Neural cell (in vitro differentiated cells): ENCODE measurements around the gene NMT1. TPM values are rescaled to one million over a fixed set of nuclear protein-coding genes. Genes with fewer than 3 reads are reported as not detected.

Experiments used
- H2AFZ ChIP-seq: fragments of 200-600, 300-800 bp; sonication (generic), shearing (Covaris generic); 2 replicates; pipeline ENCODE4 v1.6.0; 2014; ENCODE audit warnings: low read depth, mild to moderate bottlenecking, antibody characterized with exemption, low read length, moderate library complexity
- H3F3A ChIP-seq: fragments of 200-600 bp; shearing (Covaris generic); 2 replicates; pipeline ENCODE4 v1.6.1; 2016; ENCODE audit warnings: mild to moderate bottlenecking, moderate library complexity, mixed read lengths, antibody characterized with exemption, low read length; ENCODE audit not compliant: insufficient read depth, poor library complexity, severe bottlenecking
- H3K27ac ChIP-seq: fragments of 200-600, 300-800 bp; sonication (generic), shearing (Covaris generic); 2 replicates; pipeline ENCODE4 v1.5.1; 2014; ENCODE audit warnings: mild to moderate bottlenecking, low read length, moderate library complexity
- H3K27me3 ChIP-seq: fragments of 300-800, 200-600 bp; sonication (generic), shearing (Covaris generic); 2 replicates; pipeline ENCODE4 v1.6.0; 2014; ENCODE audit warnings: mild to moderate bottlenecking, low read depth, low read length, moderate library complexity; ENCODE audit not compliant: insufficient read depth
- H3K36me3 ChIP-seq: fragments of 300-800, 200-600 bp; sonication (generic), shearing (Covaris generic); 2 replicates; pipeline ENCODE4 v1.5.1; 2014; ENCODE audit warnings: mild to moderate bottlenecking, antibody characterized with exemption, low read length, moderate library complexity; ENCODE audit not compliant: insufficient read depth
- H3K4me2 ChIP-seq: fragments of 300-800, 200-600 bp; sonication (generic), shearing (Covaris generic); 2 replicates; pipeline ENCODE4 v1.6.0; 2014; ENCODE audit warnings: mild to moderate bottlenecking, low read length
- H3K4me3 ChIP-seq: fragments of 300-800, 200-600 bp; sonication (generic), shearing (Covaris generic); 2 replicates; pipeline ENCODE4 v1.5.1; 2014; ENCODE audit warnings: mild to moderate bottlenecking, low read length, moderate library complexity
- H3K79me2 ChIP-seq: fragments of 200-600 bp; shearing (Covaris generic); replicated peaks from 2 replicates; pipeline ENCODE4 v1.6.0; 2014; ENCODE audit warnings: mild to moderate bottlenecking, low read length, moderate library complexity; ENCODE audit not compliant: insufficient read depth
- H3K9ac ChIP-seq: fragments of 300-800, 200-600 bp; sonication (generic), shearing (Covaris generic); 2 replicates; pipeline ENCODE4 v1.6.1; 2016; ENCODE audit warnings: mild to moderate bottlenecking, low read length, mixed read lengths
- H3K9me2 ChIP-seq: fragments of 200-600 bp; shearing (Covaris generic); 2 replicates; pipeline ENCODE4 v1.6.1; 2016; ENCODE audit warnings: mild to moderate bottlenecking, low read length, mixed read lengths; ENCODE audit not compliant: insufficient read depth
- H3K9me3 ChIP-seq: fragments of 200-600, 300-800 bp; sonication (generic), shearing (Covaris generic); 2 replicates; pipeline ENCODE4 v1.6.1; 2016; ENCODE audit warnings: mild to moderate bottlenecking, mixed run types, low read length, moderate library complexity, mixed read lengths
- H4K20me1 ChIP-seq: fragments of 200-600 bp; shearing (Covaris generic); 2 replicates; pipeline ENCODE4 v1.6.1; 2016; ENCODE audit warnings: mild to moderate bottlenecking, mixed run types; ENCODE audit not compliant: insufficient read depth
- CTCF ChIP-seq: fragments of 450-650 bp; IDR thresholded peaks from 2 replicates; pipeline ENCODE4 v1.5.1; 2014; ENCODE audit warnings: antibody characterized with exemption, mild to moderate bottlenecking, moderate library complexity; ENCODE audit not compliant: poor library complexity, severe bottlenecking
- EP300 ChIP-seq: fragments of 450-650 bp; conservative IDR thresholded peaks from 2 replicates; pipeline ENCODE4 v1.6.1; 2014; ENCODE audit warnings: antibody characterized with exemption, mild to moderate bottlenecking, moderate library complexity; ENCODE audit not compliant: poor library complexity, severe bottlenecking
- EZH2 ChIP-seq: fragments of 200-600, 300-800 bp; shearing (Covaris generic), sonication (generic); IDR thresholded peaks from 2 replicates; pipeline ENCODE4 v1.6.1; 2014; ENCODE audit warnings: antibody characterized with exemption, low read length, borderline replicate concordance, mild to moderate bottlenecking; ENCODE audit not compliant: insufficient read depth, poor library complexity, severe bottlenecking
- MXI1 ChIP-seq: fragments of 450-650 bp; conservative IDR thresholded peaks from 2 replicates; pipeline ENCODE4 v1.6.1; 2014; ENCODE audit warnings: antibody characterized with exemption, mild to moderate bottlenecking; ENCODE audit not compliant: poor library complexity, severe bottlenecking
- POLR2AphosphoS5 ChIP-seq: IDR thresholded peaks from 2 replicates; pipeline ENCODE4 v1.6.1; 2012
- RAD21 ChIP-seq: fragments of 450-650 bp; conservative IDR thresholded peaks from 2 replicates; pipeline ENCODE4 v1.6.1; 2014; ENCODE audit warnings: antibody characterized with exemption, mild to moderate bottlenecking, moderate library complexity
- REST ChIP-seq: IDR thresholded peaks from 2 replicates; pipeline ENCODE4 v1.6.1; 2012; ENCODE audit warnings: borderline replicate concordance
- SMC3 ChIP-seq: fragments of 450-650 bp; conservative IDR thresholded peaks from 2 replicates; pipeline ENCODE4 v1.6.1; 2014; ENCODE audit warnings: antibody characterized with exemption, mild to moderate bottlenecking, moderate library complexity; ENCODE audit not compliant: poor library complexity
- TAF1 ChIP-seq: IDR thresholded peaks from 2 replicates; pipeline ENCODE4 v1.6.1; 2012; ENCODE audit warnings: low read depth
- polyA plus RNA-seq: library from polyadenylated mRNA; depleted of rRNA; stranded (reverse); fragments of >200 nt; gene quantifications from 2 replicates; pipeline ENCODE4 v1.2.3, GENCODE V29; 2014

The NMT1 gene
- polyA plus RNA-seq, 1 donor from 2014 or later: 23.4 TPM

- peak overlapping the region; percentile 98 for H3K27ac ChIP-seq
- H3K36me3 ChIP-seq: no peaks in the 10 kb centered on the region
- peak overlapping the region; percentile 85 for H3K9ac ChIP-seq
- no peaks in the 10 kb centered on the region for H3K27me3 ChIP-seq
- peaks cover 4% of the 10 kb centered on the region for H4K20me1 ChIP-seq
- no peaks in the 10 kb centered on the region for H3K9me3 ChIP-seq
- H3K9me2 ChIP-seq: no peaks in the 10 kb centered on the region
- H3K79me2 ChIP-seq: peaks cover 24% of the 10 kb centered on the region
- peak overlapping the region; percentile 22 for H3K4me2 ChIP-seq
- peaks cover 4% of the 10 kb centered on the region for H3F3A ChIP-seq
- peak overlapping the region; percentile 86 for H3K4me3 ChIP-seq
- peak; percentile 21 for TF ChIP-seq RAD21
- peak; percentile 32 for TF ChIP-seq REST
- peak; percentile 35 for TF ChIP-seq SMC3
- TF ChIP-seq EZH2: no peak
- peak; percentile 81 for TF ChIP-seq EP300
- peak; percentile 41 for TF ChIP-seq TAF1
- TF ChIP-seq POLR2AphosphoS5: peak; percentile 80
- peak; percentile 15 for TF ChIP-seq MXI1
- peak; percentile 32 for TF ChIP-seq CTCF
- peak overlapping the region; percentile 47 for H2AFZ ChIP-seq
These were observed 86.6 kb downstream of the NMT1 start for GRCh38 chr17:45147581-45148182.

GRCh38 chr17:45148183-45149036 lies 87.3 kb downstream of the NMT1 start, which contains the start of gene HEXIM1:
TSS of gene HEXIM1 (plus strand) at chr17:45148475. CDS start at chr17:45149191, 716 bp downstream.
- TF ChIP-seq REST (peak; percentile 91), POLR2AphosphoS5 (peak; percentile 100), MXI1 (peak; percentile 31), TAF1 (peak; percentile 94), SMC3 (no peak), CTCF (no peak), EP300 (peak; percentile 83), RAD21 (peak; percentile 19), EZH2 (no peak)
- peak within 1 kb of the TSS; percentile 98 for H3K27ac ChIP-seq
- H3K9me2 ChIP-seq: no peaks in the 10 kb centered on the region
- H2AFZ ChIP-seq: peak within 1 kb of the TSS; percentile 47
- peaks cover 4% of the 10 kb centered on the region for H3F3A ChIP-seq
- no peaks in the 10 kb centered on the region for H3K36me3 ChIP-seq
- H3K79me2 ChIP-seq: peaks cover 24% of the 10 kb centered on the region
- peak within 1 kb of the TSS; percentile 100 for H3K4me2 ChIP-seq
- no peaks in the 10 kb centered on the region for H3K9me3 ChIP-seq
- H4K20me1 ChIP-seq: peaks cover 4% of the 10 kb centered on the region
- H3K9ac ChIP-seq: peak within 1 kb of the TSS; percentile 85
- peak within 1 kb of the TSS; percentile 86 for H3K4me3 ChIP-seq
- H3K27me3 ChIP-seq: no peaks in the 10 kb centered on the region
